RWPE2 (cell line): ENCODE results near the gene CAPN12.
A peak's percentile ranks its signal among the peaks of the same experiment; 100 is the strongest.

Source experiments
- ATAC-seq: fragments of 200-7000 bp; cut with Tn5 transposase; 3 replicates; pipeline ENCODE4 v1.9.1; 2021; ENCODE audit warnings: low read depth
- DNase-seq: peaks from one replicate; pipeline ENCODE4 v3.0.0-alpha.2; 2020; ENCODE audit warnings: low spot score
- H3K27ac ChIP-seq: fragments of 450-650 bp; 2 replicates; pipeline ENCODE4 v1.5.1; 2017; ENCODE audit warnings: mild to moderate bottlenecking; ENCODE audit not compliant: poor library complexity, severe bottlenecking
- H3K27me3 ChIP-seq: fragments of 250-450 bp; sonication (Bioruptor Pico); 2 replicates; pipeline ENCODE4 v1.5.1; 2021; ENCODE audit warnings: mild to moderate bottlenecking, moderate library complexity; ENCODE audit not compliant: insufficient read depth, poor library complexity, severe bottlenecking
- H3K36me3 ChIP-seq: fragments of 250-450 bp; sonication (Bioruptor Pico); 2 replicates; pipeline ENCODE4 v1.5.1; 2020; ENCODE audit warnings: low read depth, mild to moderate bottlenecking, moderate library complexity
- H3K4me1 ChIP-seq: fragments of 250-450 bp; sonication (Bioruptor Pico); 2 replicates; pipeline ENCODE4 v1.5.1; 2021; ENCODE audit warnings: mild to moderate bottlenecking, moderate library complexity; ENCODE audit not compliant: insufficient read depth, poor library complexity, severe bottlenecking
- H3K4me3 ChIP-seq: fragments of 250-450 bp; sonication (Bioruptor Pico); 2 replicates; pipeline ENCODE4 v1.5.1; 2021; ENCODE audit warnings: mild to moderate bottlenecking, moderate library complexity; ENCODE audit not compliant: severe bottlenecking
- H3K9me3 ChIP-seq: fragments of 250-450 bp; sonication (Bioruptor Pico); 2 replicates; pipeline ENCODE4 v1.5.1; 2021; ENCODE audit warnings: mild to moderate bottlenecking, moderate library complexity; ENCODE audit not compliant: severe bottlenecking
- CTCF ChIP-seq: fragments of 450-650 bp; IDR thresholded peaks from one replicate; pipeline ENCODE4 v1.5.1; 2017; ENCODE audit warnings: mild to moderate bottlenecking, moderate library complexity; ENCODE audit not compliant: poor library complexity, severe bottlenecking

CAPN12 gene

GRCh38 chr19:38711726-38712153 is 32.5 kb downstream of the CAPN12 start:
- H3K4me1 ChIP-seq = no peaks in the 10 kb centered on the region
- TF ChIP-seq CTCF = no peak
- H3K36me3 ChIP-seq = peaks cover 100% of the 10 kb centered on the region
- H3K27ac ChIP-seq = peak overlapping the region; percentile 43
- no peak overlapping the region for H3K4me3 ChIP-seq
- DNase-seq (no peak), ATAC-seq (no peak)
- H3K9me3 ChIP-seq = no peaks in the 10 kb centered on the region
- no peaks in the 10 kb centered on the region for H3K27me3 ChIP-seq

GRCh38 chr19:38710928-38711725 is 33.1 kb downstream of the CAPN12 start:
- Histone ChIP-seq H3K9me3 (no peaks in the 10 kb centered on the region), H3K36me3 (peaks cover 100% of the 10 kb centered on the region), H3K4me3 (no peak overlapping the region), H3K4me1 (no peaks in the 10 kb centered on the region), H3K27ac (peak overlapping the region; percentile 43), H3K27me3 (no peaks in the 10 kb centered on the region)
- ATAC-seq (peak; percentile 32; the same call in 1 of the 3 replicates), DNase-seq (no peak)
- TF ChIP-seq CTCF = no peak

GRCh38 chr19:38710416-38710702 is 33.9 kb downstream of the CAPN12 start:
- DNase-seq = no peak
- H3K4me1 ChIP-seq = no peaks in the 10 kb centered on the region
- no peaks in the 10 kb centered on the region for H3K27me3 ChIP-seq
- H3K36me3 ChIP-seq = peaks cover 100% of the 10 kb centered on the region
- H3K9me3 ChIP-seq = no peaks in the 10 kb centered on the region
- no peak for ATAC-seq
- no peak overlapping the region for H3K4me3 ChIP-seq
- TF ChIP-seq CTCF = no peak
- H3K27ac ChIP-seq = peak overlapping the region; percentile 43

DNA sequence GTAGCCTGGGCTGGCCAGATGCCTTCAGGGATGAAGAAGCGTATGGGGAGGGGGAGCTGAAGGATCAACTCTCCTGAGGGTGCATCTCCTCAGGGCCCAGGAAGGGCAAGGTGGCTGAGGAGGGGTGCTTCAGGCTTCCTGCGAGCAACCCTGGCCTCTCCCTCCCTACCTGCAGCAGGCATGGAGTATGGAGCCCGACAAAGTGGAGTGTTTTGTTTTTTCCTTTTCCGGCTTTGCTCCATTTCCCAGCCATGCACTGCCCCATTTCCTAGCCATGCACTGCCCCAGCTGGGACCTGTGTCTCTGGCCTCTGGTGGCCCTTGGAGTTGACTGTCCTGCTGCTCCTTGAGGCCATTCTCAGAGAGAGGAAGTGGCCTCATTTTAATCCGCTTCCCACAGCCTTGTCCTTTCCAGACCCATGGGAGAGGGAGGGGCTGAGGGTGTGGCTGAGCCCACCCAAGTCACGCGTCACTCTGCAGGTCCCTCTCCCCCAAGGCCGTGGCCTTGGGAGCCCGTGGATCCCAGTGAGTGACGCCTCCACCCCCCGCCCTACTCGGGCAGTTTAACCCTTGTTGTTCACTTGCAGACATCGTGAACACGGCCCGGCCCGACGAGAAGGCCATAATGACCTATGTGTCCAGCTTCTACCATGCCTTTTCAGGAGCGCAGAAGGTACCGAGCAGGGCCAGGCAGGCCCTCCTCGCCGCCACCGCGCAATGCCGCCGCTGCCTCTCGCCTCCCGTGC is 34.4 kb downstream of the CAPN12 start:
- Histone ChIP-seq H3K27ac (peak overlapping the region; percentile 43), H3K4me1 (no peaks in the 10 kb centered on the region), H3K4me3 (no peak overlapping the region), H3K36me3 (peaks cover 100% of the 10 kb centered on the region), H3K27me3 (no peaks in the 10 kb centered on the region), H3K9me3 (no peaks in the 10 kb centered on the region)
- DNase-seq = no peak
- ATAC-seq = no peak
- TF ChIP-seq CTCF = no peak

- DNase-seq (no peak), ATAC-seq (no peak)
- Histone ChIP-seq H3K36me3 (peaks cover 100% of the 10 kb centered on the region), H3K4me1 (no peaks in the 10 kb centered on the region), H3K9me3 (no peaks in the 10 kb centered on the region), H3K27ac (peak overlapping the region; percentile 43), H3K27me3 (no peaks in the 10 kb centered on the region), H3K4me3 (no peak overlapping the region)
- TF ChIP-seq CTCF = no peak
Measured at GRCh38 chr19:38709119-38709518, 35.2 kb downstream of the CAPN12 start.
